Uterus (tissue), 4 donors: Measurements from ENCODE around the gene SYCP2L. TPM values are rescaled to one million over a fixed set of nuclear protein-coding genes. Genes with fewer than 3 reads are reported as not detected.

Experiments used
- DNase-seq, 2 donors: peaks; one replicate each; pipeline ENCODE4 v3.0.0-alpha.2; 2019 to 2020
- H3K27ac ChIP-seq, 2 donors: fragments of 200-600 bp; sonication (generic); 1 replicate in 1 of 2; 2 replicates in 1 of 2; pipeline ENCODE4 v1.5.1; 2016 to 2018
- H3K27me3 ChIP-seq, 2 donors: fragments of 200-600 bp; sonication (generic); one replicate each; pipeline ENCODE4 v1.5.1; 2018 to 2019; ENCODE audit warnings: control low read depth in 1 of 2
- H3K36me3 ChIP-seq, 2 donors: fragments of 200-600 bp; sonication (generic); one replicate each; pipeline ENCODE4 v1.5.1; 2019; ENCODE audit warnings: control low read depth in 1 of 2
- H3K4me1 ChIP-seq, 2 donors: fragments of 200-600 bp; sonication (generic); one replicate each; pipeline ENCODE4 v1.5.1; 2018 to 2019; ENCODE audit warnings: control low read depth in 1 of 2
- H3K4me3 ChIP-seq, 2 donors: fragments of 200-600 bp; sonication (generic); 1 replicate in 1 of 2; 2 replicates in 1 of 2; pipeline ENCODE4 v1.5.1; 2018 to 2019; ENCODE audit warnings: mild to moderate bottlenecking in 1 of 2
- H3K9me3 ChIP-seq, 2 donors: fragments of 200-600 bp; sonication (generic); one replicate each; pipeline ENCODE4 v1.5.1; 2019; ENCODE audit warnings: control low read depth in 1 of 2
- CTCF ChIP-seq, 4 experiments: fragments of 200-600 bp in 2 of 4; fragments of 450-650 bp in 2 of 4; sonication (generic) in 2 of 4; IDR thresholded peaks; one replicate each; pipeline ENCODE4 v1.5.1; 2016 to 2019; ENCODE audit warnings: antibody characterized with exemption in 4 of 4, mild to moderate bottlenecking in 2 of 4, moderate library complexity in 1 of 4
- POLR2A ChIP-seq, 2 donors: fragments of 450-650 bp; IDR thresholded peaks; one replicate each; pipeline ENCODE4 v1.6.1; 2016; ENCODE audit warnings: antibody characterized with exemption in 2 of 2, mild to moderate bottlenecking in 1 of 2, moderate library complexity in 1 of 2
- intact Hi-C: fragments of 100-400 bp; cut with DNase I; formaldehyde crosslinking; loops from one replicate; pipeline ENCODE4 v1.15.1; 2023; ENCODE audit warnings: low total_unique reads
- total RNA-seq, 4 donors: library from RNA; depleted of rRNA in 3 of 4; stranded (reverse); fragments of >200 nt in 3 of 4; gene quantifications; one replicate each; pipeline versions ENCODE4 v1.1.0 to v1.2.4, GENCODE V29; 2014 to 2023
- donor health status: DM: yes; HTN: yes; CAD: no.

SYCP2L gene
- total RNA-seq, 4 donors from 2014 or later: under 0.01 to 4.9 (median 3.5) TPM; not detected in 1

- H3K9me3 ChIP-seq: no peaks in the 10 kb centered on the region
- H3K4me3 ChIP-seq: no peak overlapping the region
- intact Hi-C loops: no loop called here
- H3K27me3 ChIP-seq: no peaks in the 10 kb centered on the region
- TF ChIP-seq CTCF (IDR thresholded peaks at IDR 0.05) (no peak), POLR2A (IDR thresholded peaks at IDR 0.05) (no peak)
- H3K4me1 ChIP-seq: no peaks in the 10 kb centered on the region
- no peaks in the 10 kb centered on the region for H3K36me3 ChIP-seq
- no peak for DNase-seq
- H3K27ac ChIP-seq: no peak overlapping the region
Observed at GRCh38 chr6:11018225-11018624, 131.4 kb downstream of the SYCP2L start.

- Histone ChIP-seq H3K27me3 (no peaks in the 10 kb centered on the region), H3K4me3 (no peak overlapping the region), H3K4me1 (no peaks in the 10 kb centered on the region), H3K27ac (no peak overlapping the region), H3K36me3 (no peaks in the 10 kb centered on the region), H3K9me3 (no peaks in the 10 kb centered on the region)
- no peak for TF ChIP-seq CTCF (IDR thresholded peaks at IDR 0.05)
- no peak for TF ChIP-seq POLR2A (IDR thresholded peaks at IDR 0.05)
- intact Hi-C loops: no loop called here
- DNase-seq: no peak
Observed at GRCh38 chr6:11021003-11021402, 134.2 kb downstream of the SYCP2L start.

- Histone ChIP-seq H3K27ac (no peak overlapping the region), H3K4me1 (no peaks in the 10 kb centered on the region), H3K9me3 (no peaks in the 10 kb centered on the region), H3K4me3 (no peak overlapping the region), H3K27me3 (no peaks in the 10 kb centered on the region), H3K36me3 (no peaks in the 10 kb centered on the region)
- intact Hi-C loops: no loop called here
- no peak for TF ChIP-seq POLR2A (IDR thresholded peaks at IDR 0.05)
- no peak for TF ChIP-seq CTCF (IDR thresholded peaks at IDR 0.05)
- no peak for DNase-seq
Observed at GRCh38 chr6:11021714-11022113, 134.9 kb downstream of the SYCP2L start.

GRCh38 chr6:11023032-11023431 is 136.2 kb downstream of the SYCP2L start:
- DNase-seq: no peak
- intact Hi-C loops: no loop called here
- no peak overlapping the region for H3K4me3 ChIP-seq
- no peaks in the 10 kb centered on the region for H3K36me3 ChIP-seq
- H3K27ac ChIP-seq: no peak overlapping the region
- no peak for TF ChIP-seq CTCF (IDR thresholded peaks at IDR 0.05)
- no peak for TF ChIP-seq POLR2A (IDR thresholded peaks at IDR 0.05)
- no peaks in the 10 kb centered on the region for H3K4me1 ChIP-seq
- H3K9me3 ChIP-seq: no peaks in the 10 kb centered on the region
- no peaks in the 10 kb centered on the region for H3K27me3 ChIP-seq

Other genes with a start within 250 kb of the SYCP2L start
- gene C6orf52, start 192.4 kb upstream of the SYCP2L start, total RNA-seq: 10 to 100 TPM in 1 of 4 donors, not detected in 3; 79.7 TPM
- 10 to 100 TPM; 14.2 to 34.1 (median 18.8) TPM for gene PAK1IP1, start 192.1 kb upstream of the SYCP2L start, total RNA-seq
- 100 to 1,000 TPM in 3 of 4 donors, 10 to 100 TPM in 1; 97.5 to 236 (median 159) TPM for gene TMEM14C, start 164.0 kb upstream of the SYCP2L start, total RNA-seq
- gene TMEM14B, start 139.2 kb upstream of the SYCP2L start, total RNA-seq: 10 to 100 TPM; 48.5 to 71.9 (median 54.6) TPM
- 1 to 10 TPM in 1 of 4 donors, under 1 TPM in 1, not detected in 2; 0.97 to 1.8 TPM for gene MAK, start 48.5 kb upstream of the SYCP2L start, total RNA-seq
- not detected for gene GCM2, start 5.0 kb upstream of the SYCP2L start, total RNA-seq
- gene ELOVL2, start 157.3 kb downstream of the SYCP2L start, total RNA-seq: 1 to 10 TPM in 1 of 4 donors, under 1 TPM in 1, not detected in 2; 0.09 to 3.5 TPM
- gene SMIM13, start 206.8 kb downstream of the SYCP2L start, total RNA-seq: 10 to 100 TPM in 2 of 4 donors, 1 to 10 TPM in 2; 4.4 to 25.2 (median 11.4) TPM
- gene ERVFRD-1, start 224.7 kb downstream of the SYCP2L start, total RNA-seq: under 1 TPM in 2 of 4 donors, not detected in 2; 0.14 to 0.21 TPM